H54 (cell line): ENCODE measurements around the gene ANKRD33B.
"Not testable (repeated sequence)": the region's sequence is repeated elsewhere in the genome, so short reads cannot be mapped to it uniquely, and the experiment has no call there.

Experiments used
- DNase-seq: peaks from one replicate; pipeline ENCODE4 v3.0.0; 2011; ENCODE audit warnings: low spot score, mixed read lengths; ENCODE audit not compliant: insufficient read length
- FAIRE-seq: peaks from 3 replicates; lab custom pipeline; 2011; peaks lifted over from hg19 to GRCh38; lab: Jason Lieb, UNC
- POLR2A ChIP-seq: IDR thresholded peaks from 2 replicates; pipeline ENCODE4 v1.6.1; 2011; ENCODE audit warnings: low read depth, mild to moderate bottlenecking, low read length

Gene ANKRD33B

GRCh38 chr5:10607023-10607665 lies 43.3 kb downstream of the ANKRD33B start:
- FAIRE-seq (no peak), DNase-seq (no peak)
- TF ChIP-seq POLR2A = no peak

- no peak for TF ChIP-seq POLR2A
- DNase-seq = no peak
- FAIRE-seq = no peak
Observed at GRCh38 chr5:10607666-10608073, 43.8 kb downstream of the ANKRD33B start.

GRCh38 chr5:10608081-10608480 lies 44.2 kb downstream of the ANKRD33B start:
- DNase-seq, FAIRE-seq: not testable (repeated sequence)

- TF ChIP-seq POLR2A = no peak
- FAIRE-seq = no peak
- DNase-seq = no peak
Observed at GRCh38 chr5:10610058-10610457, 46.2 kb downstream of the ANKRD33B start.

- no peak for DNase-seq
- TF ChIP-seq POLR2A = no peak
- FAIRE-seq = no peak
Observed at GRCh38 chr5:10611290-10611689, 47.4 kb downstream of the ANKRD33B start.

GRCh38 chr5:10612251-10612650 lies 48.4 kb downstream of the ANKRD33B start:
- no peak for DNase-seq
- no peak for TF ChIP-seq POLR2A
- FAIRE-seq = no peak

- FAIRE-seq (no peak), DNase-seq (no peak)
- TF ChIP-seq POLR2A = no peak
Observed at GRCh38 chr5:10615693-10616092, 51.8 kb downstream of the ANKRD33B start.

- no peak for FAIRE-seq
Observed at GRCh38 chr5:10617103-10617502, 53.2 kb downstream of the ANKRD33B start.

GRCh38 chr5:10618311-10618710 lies 54.4 kb downstream of the ANKRD33B start:
- FAIRE-seq (no peak), DNase-seq (no peak)
- no peak for TF ChIP-seq POLR2A

More at GRCh38 chr5:10617103-10617502, 53.2 kb downstream of the ANKRD33B start:
- TF ChIP-seq POLR2A = no peak
- DNase-seq = no peak

GRCh38 chr5:10619649-10620048 lies 55.8 kb downstream of the ANKRD33B start:
- TF ChIP-seq POLR2A = no peak
- no peak for DNase-seq
- no peak for FAIRE-seq

- TF ChIP-seq POLR2A = no peak
- no peak for FAIRE-seq
- DNase-seq = no peak
Observed at GRCh38 chr5:10620346-10620745, 56.5 kb downstream of the ANKRD33B start.

GRCh38 chr5:10621832-10622231 lies 58.0 kb downstream of the ANKRD33B start:
- DNase-seq = no peak
- FAIRE-seq = no peak
- no peak for TF ChIP-seq POLR2A

- FAIRE-seq (no peak), DNase-seq (no peak)
- no peak for TF ChIP-seq POLR2A
Observed at GRCh38 chr5:10622810-10623209, 58.9 kb downstream of the ANKRD33B start.

- no peak for TF ChIP-seq POLR2A
Observed at GRCh38 chr5:10623305-10623910, 59.5 kb downstream of the ANKRD33B start.

GRCh38 chr5:10624206-10624605 lies 60.3 kb downstream of the ANKRD33B start:
- DNase-seq (no peak), FAIRE-seq (no peak)
- TF ChIP-seq POLR2A = no peak

More at GRCh38 chr5:10623305-10623910, 59.5 kb downstream of the ANKRD33B start:
- DNase-seq (no peak), FAIRE-seq (no peak)
